ENCODE data around the gene ANGPTL8. TPM values are rescaled to one million over a fixed set of nuclear protein-coding genes. Genes with fewer than 3 reads are reported as not detected.

Gene ANGPTL8
- total RNA-seq, 1 experiment from 2014 or later = not detected

DNA sequence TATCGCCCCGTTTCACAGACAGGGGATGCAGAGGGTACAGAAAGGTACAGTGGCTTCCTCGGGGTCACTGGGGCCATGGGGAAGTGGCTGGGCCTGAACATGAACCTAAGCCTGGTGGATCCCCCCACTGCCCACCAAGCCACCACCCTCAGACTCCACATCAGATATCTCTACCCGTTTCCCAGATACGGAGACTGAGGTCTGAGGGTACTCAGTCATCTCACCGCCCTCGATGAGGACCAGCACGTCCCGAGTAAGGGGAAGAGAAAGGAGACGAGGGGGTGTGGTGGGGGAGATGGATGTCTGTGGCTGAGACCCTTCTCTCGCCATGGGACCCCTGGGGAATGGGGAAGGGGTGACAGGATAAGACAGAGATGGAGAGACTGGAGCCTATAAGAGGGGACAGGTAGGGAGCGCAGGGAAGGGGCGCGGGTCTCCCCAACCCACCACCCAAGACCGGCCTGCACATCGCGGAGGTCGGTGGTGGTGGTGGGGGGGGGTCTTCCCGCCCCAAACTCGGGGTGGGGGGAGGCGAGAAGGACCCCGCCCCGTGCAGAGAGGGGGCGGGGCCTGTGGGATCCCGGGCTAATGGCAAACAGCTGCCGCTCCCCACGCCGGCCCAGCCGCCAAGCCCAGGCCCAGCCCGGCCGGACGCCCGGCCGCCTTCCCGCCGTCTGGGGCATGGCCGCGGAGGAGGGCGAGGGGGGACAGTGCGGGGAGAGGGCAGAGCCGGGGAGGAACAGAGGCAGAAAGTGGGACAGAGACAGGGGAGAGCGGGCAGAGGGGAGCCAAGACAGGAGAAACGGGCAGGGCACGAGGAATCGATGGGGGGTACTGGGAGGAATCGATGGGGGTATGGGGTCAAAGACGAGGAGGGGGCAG is 42.8 kb upstream of the ANGPTL8 start:
- H3K36me3 Mint-ChIP-seq = peaks cover 6% of the 10 kb centered on the region
- no peaks in the 10 kb centered on the region for H3K27me3 Mint-ChIP-seq (ENCODE audit: low read depth)
- peak overlapping the region; percentile 80 for H3K4me3 Mint-ChIP-seq
- H3K27ac Mint-ChIP-seq = no peak overlapping the region
- ATAC-seq = peak; percentile 59
- CTCF ChIA-PET = interaction anchor here (0.7 to 1.0 kb wide), 2 partner anchors 33 to 68 kb away, joined by 3 read pairs; no protein-coding TSS in a partner anchor
- DNase-seq (ENCODE audit: low spot score) = peak; percentile 56
- TF ChIP-seq CBFB (CRISPR knock-in tag; IDR thresholded peaks at IDR 0.05; ENCODE audit: low read depth) (0 out of 2 replicates have a peak, but pooled peaks have one; percentile 14), CREM (CRISPR knock-in tag; IDR thresholded peaks at IDR 0.05) (no peak), GTF2I (CRISPR knock-in tag; conservative IDR thresholded peaks at IDR 0.05) (0 out of 2 replicates have a peak, but pooled peaks have one; percentile 44), TCF7 (CRISPR knock-in tag; IDR thresholded peaks at IDR 0.05; ENCODE audit: low read depth) (no peak), ZNF232 (CRISPR knock-in tag; IDR thresholded peaks at IDR 0.05) (no peak)
- TF ChIP-seq, protein P1, sequence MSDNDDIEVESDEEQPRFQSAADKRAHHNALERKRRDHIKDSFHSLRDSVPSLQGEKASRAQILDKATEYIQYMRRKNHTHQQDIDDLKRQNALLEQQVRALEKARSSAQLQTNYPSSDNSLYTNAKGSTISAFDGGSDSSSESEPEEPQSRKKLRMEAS (CRISPR knock-in tag; IDR thresholded peaks at IDR 0.05) = no peak
- POLR2A ChIA-PET = no interaction called here
- H3K4me1 Mint-ChIP-seq = peaks cover 10% of the 10 kb centered on the region
- no peaks in the 10 kb centered on the region for H3K9me3 Mint-ChIP-seq

DNA sequence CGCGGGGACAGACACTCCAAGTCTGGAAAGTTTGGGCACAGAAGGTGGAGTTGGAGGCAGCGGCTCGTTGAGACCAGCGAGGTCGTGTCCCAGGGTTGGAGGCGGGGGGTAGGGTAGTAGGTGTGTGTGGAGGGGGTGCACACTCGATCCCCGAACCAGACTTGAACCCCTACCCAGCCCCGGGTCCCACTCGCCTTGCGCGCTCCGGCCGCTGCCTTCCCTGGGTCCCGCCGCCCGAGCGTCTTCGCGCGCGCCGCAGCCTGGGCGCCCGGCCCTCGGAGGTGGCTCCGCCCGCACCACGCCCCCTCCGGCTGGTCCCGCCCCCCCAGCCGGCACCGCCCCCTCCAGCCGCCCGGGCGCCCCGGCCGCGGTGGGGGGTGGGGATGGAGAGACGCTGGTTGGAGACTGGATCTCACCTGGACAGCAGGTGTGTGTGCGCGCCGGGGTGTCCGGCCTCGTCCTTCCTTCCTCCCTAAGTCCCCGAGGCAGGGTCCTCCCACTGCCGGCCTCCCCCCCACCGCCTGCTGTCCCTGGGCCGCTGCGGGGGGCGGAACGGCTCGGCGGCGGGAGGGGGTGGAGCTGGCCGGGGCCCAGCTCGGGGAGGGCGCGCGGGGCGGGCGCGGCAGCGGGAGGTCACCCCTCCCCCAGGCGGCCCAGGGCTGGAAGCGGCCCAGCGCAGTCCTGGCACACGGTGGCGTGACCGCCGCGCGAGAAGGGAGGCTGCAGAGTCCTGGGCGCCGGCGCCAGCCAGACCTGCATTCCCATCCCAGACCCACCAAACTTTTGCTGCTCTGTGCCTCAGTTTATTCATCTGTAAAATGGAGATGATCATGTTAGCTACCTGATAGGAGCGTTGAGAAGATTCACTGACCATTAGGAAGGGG is 41.9 kb upstream of the ANGPTL8 start, which contains the start of gene KANK2:
Gene KANK2 (minus strand): TSS at position 255 of the 884 bp plus-strand sequence. CDS start 3,034 bp downstream, outside the sequence.
- Mint-ChIP-seq H3K9me3 (no peaks in the 10 kb centered on the region), H3K36me3 (no peaks in the 10 kb centered on the region; the same call in none of the 2 replicates), H3K27ac (peak within 1 kb of the TSS; percentile 77; the same call in 1 of the 2 replicates), H3K27me3 (ENCODE audit: low read depth) (no peaks in the 10 kb centered on the region), H3K4me1 (peaks cover 10% of the 10 kb centered on the region), H3K4me3 (peak within 1 kb of the TSS; percentile 80)
- ChIA-PET CTCF (interaction anchor here (0.8 to 1.7 kb wide), 5 partner anchors 30 to 67 kb away, joined by 3 to 6 read pairs (median 3); no protein-coding TSS in a partner anchor), POLR2A (interaction anchor here (0.6 to 1.0 kb wide), 2 partner anchors 54 to 1462 kb away, joined by 4 to 5 read pairs; no protein-coding TSS in a partner anchor)
- TF ChIP-seq CBFB (CRISPR knock-in tag; IDR thresholded peaks at IDR 0.05; ENCODE audit: low read depth) (0 out of 2 replicates have a peak, but pooled peaks have one; percentile 6), ZNF121 (CRISPR knock-in tag; IDR thresholded peaks at IDR 0.05) (peak; percentile 56; the same call in 1 of the 2 replicates), NFATC4 (CRISPR knock-in tag; IDR thresholded peaks at IDR 0.05) (no peak), SMAD4 (CRISPR knock-in tag; IDR thresholded peaks at IDR 0.05) (no peak), GABPB1 (CRISPR knock-in tag; IDR thresholded peaks at IDR 0.05) (0 out of 2 replicates have a peak, but pooled peaks have one; percentile 5), GTF2I (CRISPR knock-in tag; conservative IDR thresholded peaks at IDR 0.05) (peak; percentile 93; the same call in 1 of the 2 replicates), NFE2L1 (CRISPR knock-in tag; IDR thresholded peaks at IDR 0.05) (peak; percentile 49; the same call in 1 of the 2 replicates), FOXP1 (CRISPR knock-in tag; IDR thresholded peaks at IDR 0.05; ENCODE audit: borderline replicate concordance) (peak; percentile 32; the same call in 1 of the 2 replicates), ZNF423 (CRISPR knock-in tag; IDR thresholded peaks at IDR 0.05) (peak; percentile 91), SP1 (CRISPR knock-in tag; conservative IDR thresholded peaks at IDR 0.05) (peak; percentile 76)
- TF ChIP-seq, protein P2, sequence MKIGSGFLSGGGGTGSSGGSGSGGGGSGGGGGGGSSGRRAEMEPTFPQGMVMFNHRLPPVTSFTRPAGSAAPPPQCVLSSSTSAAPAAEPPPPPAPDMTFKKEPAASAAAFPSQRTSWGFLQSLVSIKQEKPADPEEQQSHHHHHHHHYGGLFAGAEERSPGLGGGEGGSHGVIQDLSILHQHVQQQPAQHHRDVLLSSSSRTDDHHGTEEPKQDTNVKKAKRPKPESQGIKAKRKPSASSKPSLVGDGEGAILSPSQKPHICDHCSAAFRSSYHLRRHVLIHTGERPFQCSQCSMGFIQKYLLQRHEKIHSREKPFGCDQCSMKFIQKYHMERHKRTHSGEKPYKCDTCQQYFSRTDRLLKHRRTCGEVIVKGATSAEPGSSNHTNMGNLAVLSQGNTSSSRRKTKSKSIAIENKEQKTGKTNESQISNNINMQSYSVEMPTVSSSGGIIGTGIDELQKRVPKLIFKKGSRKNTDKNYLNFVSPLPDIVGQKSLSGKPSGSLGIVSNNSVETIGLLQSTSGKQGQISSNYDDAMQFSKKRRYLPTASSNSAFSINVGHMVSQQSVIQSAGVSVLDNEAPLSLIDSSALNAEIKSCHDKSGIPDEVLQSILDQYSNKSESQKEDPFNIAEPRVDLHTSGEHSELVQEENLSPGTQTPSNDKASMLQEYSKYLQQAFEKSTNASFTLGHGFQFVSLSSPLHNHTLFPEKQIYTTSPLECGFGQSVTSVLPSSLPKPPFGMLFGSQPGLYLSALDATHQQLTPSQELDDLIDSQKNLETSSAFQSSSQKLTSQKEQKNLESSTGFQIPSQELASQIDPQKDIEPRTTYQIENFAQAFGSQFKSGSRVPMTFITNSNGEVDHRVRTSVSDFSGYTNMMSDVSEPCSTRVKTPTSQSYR (CRISPR knock-in tag; IDR thresholded peaks at IDR 0.05) = 0 out of 2 replicates have a peak, but pooled peaks have one; percentile 47
- TF ChIP-seq, protein P3, sequence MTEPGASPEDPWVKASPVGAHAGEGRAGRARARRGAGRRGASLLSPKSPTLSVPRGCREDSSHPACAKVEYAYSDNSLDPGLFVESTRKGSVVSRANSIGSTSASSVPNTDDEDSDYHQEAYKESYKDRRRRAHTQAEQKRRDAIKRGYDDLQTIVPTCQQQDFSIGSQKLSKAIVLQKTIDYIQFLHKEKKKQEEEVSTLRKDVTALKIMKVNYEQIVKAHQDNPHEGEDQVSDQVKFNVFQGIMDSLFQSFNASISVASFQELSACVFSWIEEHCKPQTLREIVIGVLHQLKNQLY (CRISPR knock-in tag; IDR thresholded peaks at IDR 0.05) = no peak
- TF ChIP-seq, protein P4, sequence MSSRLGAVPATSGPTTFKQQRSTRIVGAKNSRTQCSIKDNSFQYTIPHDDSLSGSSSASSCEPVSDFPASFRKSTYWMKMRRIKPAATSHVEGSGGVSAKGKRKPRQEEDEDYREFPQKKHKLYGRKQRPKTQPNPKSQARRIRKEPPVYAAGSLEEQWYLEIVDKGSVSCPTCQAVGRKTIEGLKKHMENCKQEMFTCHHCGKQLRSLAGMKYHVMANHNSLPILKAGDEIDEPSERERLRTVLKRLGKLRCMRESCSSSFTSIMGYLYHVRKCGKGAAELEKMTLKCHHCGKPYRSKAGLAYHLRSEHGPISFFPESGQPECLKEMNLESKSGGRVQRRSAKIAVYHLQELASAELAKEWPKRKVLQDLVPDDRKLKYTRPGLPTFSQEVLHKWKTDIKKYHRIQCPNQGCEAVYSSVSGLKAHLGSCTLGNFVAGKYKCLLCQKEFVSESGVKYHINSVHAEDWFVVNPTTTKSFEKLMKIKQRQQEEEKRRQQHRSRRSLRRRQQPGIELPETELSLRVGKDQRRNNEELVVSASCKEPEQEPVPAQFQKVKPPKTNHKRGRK (CRISPR knock-in tag; IDR thresholded peaks at IDR 0.05; ENCODE audit: borderline replicate concordance) = no peak
- TF ChIP-seq, protein P5, sequence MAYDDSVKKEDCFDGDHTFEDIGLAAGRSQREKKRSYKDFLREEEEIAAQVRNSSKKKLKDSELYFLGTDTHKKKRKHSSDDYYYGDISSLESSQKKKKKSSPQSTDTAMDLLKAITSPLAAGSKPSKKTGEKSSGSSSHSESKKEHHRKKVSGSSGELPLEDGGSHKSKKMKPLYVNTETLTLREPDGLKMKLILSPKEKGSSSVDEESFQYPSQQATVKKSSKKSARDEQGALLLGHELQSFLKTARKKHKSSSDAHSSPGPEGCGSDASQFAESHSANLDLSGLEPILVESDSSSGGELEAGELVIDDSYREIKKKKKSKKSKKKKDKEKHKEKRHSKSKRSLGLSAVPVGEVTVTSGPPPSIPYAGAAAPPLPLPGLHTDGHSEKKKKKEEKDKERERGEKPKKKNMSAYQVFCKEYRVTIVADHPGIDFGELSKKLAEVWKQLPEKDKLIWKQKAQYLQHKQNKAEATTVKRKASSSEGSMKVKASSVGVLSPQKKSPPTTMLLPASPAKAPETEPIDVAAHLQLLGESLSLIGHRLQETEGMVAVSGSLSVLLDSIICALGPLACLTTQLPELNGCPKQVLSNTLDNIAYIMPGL (CRISPR knock-in tag; IDR thresholded peaks at IDR 0.05) = 0 out of 2 replicates have a peak, but pooled peaks have one; percentile 24
- DNase-seq (ENCODE audit: low spot score) = peak; percentile 82
- ATAC-seq = peak; percentile 81
